ENCODE measurements around the gene COQ7.
A peak's percentile ranks its signal among the peaks of the same experiment; 100 is the strongest.

COQ7 gene

GRCh38 chr16:19113577-19114358 lies 46.4 kb downstream of the COQ7 start, which contains the start of gene ITPRIPL2:
ITPRIPL2 (plus strand) TSS chr16:19113964; CDS start chr16:19114462, 498 bp downstream.
- DNase-seq: peak; percentile 89

GRCh38 chr16:19114359-19115147 lies 47.1 kb downstream of the COQ7 start:
- peak; percentile 63 for DNase-seq

- DNase-seq: no peak
Observed at GRCh38 chr16:19115148-19116021, 48.0 kb downstream of the COQ7 start.

DNA sequence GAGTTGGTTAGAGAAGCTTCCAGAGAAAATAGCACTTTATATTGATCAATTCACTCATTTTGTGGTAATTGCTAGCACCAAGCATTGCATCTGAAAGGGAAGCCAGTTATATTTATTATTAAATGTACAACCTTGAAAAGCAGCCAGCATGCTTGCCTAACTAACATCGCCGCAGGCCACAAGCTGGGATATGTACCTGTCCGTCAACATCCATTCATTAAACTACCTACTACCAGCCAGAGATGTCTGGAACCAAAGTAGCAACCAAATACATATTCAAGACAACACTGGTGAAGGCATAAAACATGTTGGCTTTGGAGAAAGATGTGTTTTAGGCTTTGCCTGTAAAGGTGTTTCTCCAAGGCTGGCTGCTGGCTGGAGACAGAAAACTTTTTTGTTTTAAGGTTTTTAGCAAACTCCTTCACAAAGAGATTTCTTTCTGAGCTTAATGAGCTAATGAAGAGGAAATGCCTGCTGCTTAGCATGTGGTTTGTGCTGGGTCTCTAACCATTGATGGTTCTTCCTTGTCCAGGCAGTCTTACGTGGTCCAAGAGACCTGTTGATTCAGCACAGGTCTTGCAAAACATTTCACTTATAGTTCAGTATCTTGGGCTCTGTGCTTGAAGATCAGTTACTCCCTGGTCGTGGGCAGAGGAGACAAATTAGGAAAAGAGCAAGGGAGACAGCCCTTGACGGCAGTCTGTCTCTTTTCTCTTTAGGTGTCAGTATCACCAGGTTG lies 49.5 kb downstream of the COQ7 start:
- peak; percentile 21 for DNase-seq

GRCh38 chr16:19118938-19119431 lies 51.6 kb downstream of the COQ7 start:
- peak; percentile 91 for DNase-seq

DNA sequence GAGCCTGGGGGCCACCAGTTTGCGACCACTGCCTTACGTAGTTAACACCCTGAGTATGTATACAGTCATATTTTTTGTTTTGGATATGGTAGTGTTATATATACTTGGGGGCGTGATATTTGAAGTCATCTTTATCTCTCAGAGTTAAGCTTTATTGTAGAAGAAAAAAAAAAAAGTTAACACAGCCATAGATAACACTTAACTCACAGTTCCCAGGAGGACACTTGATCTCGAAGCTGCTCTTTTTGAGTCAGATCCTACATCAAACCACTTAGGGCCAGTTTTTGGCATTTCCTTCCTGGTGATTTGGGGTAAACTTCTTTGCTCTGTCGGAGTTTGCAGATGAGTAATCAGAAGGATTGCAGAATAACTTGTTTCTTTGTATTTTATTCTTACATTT lies 52.1 kb downstream of the COQ7 start:
- peak; percentile 77 for DNase-seq

GRCh38 chr16:19123535-19124178 lies 56.2 kb downstream of the COQ7 start:
- no peak for DNase-seq

DNA sequence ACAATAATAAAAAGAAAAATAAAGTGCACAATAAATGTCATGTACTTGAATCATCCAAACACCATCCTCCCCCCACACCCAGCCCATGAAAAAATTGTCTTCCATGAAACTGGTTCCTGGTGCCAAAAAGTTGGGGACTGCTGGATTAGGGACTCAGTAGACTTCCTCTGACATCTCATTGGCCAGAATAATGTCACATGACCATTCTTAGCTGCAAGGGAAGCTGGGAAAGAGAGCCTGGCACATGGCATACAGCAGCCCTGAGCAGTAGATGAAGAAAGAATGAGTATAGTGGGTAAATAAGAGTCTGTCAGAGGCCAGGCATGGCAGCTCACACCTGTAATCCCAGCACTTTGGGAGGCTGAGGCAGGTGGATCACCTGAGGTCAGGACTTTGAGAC lies 58.9 kb downstream of the COQ7 start:
- DNase-seq: no peak

GRCh38 chr16:19127205-19127604 lies 59.8 kb downstream of the COQ7 start:
- no peak for DNase-seq

DNA sequence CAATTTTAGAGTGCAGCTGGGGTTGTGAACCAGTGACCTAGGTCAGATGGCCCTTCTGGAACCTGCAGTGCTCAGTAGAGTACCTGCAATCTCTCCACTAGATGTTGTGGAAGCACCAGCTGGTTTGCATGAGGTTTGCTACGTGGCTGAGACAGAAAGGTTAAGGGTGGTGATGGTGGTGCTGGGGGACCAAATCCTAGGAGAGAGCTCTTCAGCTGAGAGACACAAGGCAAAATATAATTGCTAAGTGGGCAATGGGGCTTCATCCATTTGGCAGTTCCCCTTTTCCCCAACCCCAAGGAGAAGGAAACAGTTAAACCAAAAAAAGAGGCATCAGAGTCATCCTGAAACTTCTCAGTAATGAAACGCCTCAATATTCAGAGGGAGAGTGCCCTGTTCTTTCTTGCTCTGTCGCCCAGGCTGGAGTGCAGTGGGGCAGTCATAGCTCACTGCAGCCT lies 60.3 kb downstream of the COQ7 start:
- DNase-seq: no peak

- DNase-seq: no peak
Observed at GRCh38 chr16:19128454-19129200, 61.2 kb downstream of the COQ7 start.
